Stimulated activated CD4-positive, alpha-beta T cell treated with anti-CD3 and anti-CD28 coated beads, Interleukin-1b, Interleukin-23, amount 100 ng/mL, for 4 hours (primary cell): ENCODE measurements around the gene PTH2.

Experiments
- DNase-seq, 2 donors: peaks; one replicate each; pipeline ENCODE4 v3.0.0-alpha.2; 2020; ENCODE audit warnings: low read depth in 2 of 2

PTH2 gene

DNA sequence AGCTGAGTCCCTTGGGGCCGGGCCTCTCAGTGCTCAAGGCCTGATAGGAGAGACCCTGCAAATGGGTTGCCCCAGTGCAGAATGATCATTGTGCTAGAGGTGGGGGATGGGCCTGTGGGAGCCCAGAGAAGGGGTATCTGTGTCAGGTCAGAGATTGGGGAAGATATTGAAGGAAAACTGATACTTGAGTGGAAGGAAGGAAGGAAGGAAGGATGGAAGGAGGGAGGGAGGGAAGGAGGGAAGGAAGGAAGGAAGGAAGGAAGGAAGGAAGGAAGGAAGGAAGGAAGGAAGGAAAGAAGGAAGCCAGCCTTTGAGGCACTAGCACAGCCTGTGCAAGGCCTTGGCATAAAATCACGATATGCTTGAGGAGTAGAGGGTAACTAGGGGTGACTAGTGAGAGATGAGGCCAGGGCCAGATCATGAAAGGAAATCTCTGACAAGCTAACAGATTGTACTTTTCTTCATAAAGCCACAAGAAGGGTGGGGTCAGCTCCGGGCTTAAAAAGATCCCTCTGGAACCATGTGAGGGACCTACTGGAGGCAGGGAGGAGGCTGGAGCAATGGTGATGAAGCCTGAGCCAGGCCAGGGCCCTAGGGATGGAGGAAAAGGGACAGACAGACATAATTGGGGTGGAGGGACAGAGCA is 11.4 kb downstream of the PTH2 start:
- no peak for DNase-seq

DNA sequence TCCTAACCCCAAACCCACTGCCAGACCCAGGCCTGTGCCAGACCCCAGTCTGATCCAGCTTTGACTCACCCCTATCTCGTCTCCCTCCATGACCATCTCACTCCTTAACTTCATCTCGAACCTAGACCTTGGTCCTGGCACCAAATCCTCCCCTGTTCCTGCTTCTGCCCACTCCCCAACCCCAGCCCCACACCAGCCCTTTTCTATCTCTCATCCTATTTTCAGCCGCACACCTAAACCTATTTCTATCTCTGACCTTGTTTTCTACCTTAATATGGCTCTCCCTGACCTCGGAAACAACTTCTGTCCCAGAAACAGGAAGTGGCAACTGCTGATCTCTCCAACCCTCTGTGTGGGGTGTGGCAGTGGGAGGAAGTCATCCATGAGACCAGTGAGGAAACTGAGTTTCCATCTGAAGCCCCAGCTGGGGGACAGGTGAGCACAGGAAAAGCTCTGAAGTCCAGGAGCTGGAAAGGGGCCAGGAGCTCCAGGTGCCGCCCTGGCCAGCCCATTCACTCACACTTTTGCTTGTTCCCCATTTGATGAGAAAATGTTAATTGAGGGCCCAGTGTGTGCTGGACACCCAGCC is 13.7 kb downstream of the PTH2 start:
- DNase-seq, result no peak

- no peak for DNase-seq
Measured at GRCh38 chr19:49408816-49409440, 14.3 kb downstream of the PTH2 start.

DNA sequence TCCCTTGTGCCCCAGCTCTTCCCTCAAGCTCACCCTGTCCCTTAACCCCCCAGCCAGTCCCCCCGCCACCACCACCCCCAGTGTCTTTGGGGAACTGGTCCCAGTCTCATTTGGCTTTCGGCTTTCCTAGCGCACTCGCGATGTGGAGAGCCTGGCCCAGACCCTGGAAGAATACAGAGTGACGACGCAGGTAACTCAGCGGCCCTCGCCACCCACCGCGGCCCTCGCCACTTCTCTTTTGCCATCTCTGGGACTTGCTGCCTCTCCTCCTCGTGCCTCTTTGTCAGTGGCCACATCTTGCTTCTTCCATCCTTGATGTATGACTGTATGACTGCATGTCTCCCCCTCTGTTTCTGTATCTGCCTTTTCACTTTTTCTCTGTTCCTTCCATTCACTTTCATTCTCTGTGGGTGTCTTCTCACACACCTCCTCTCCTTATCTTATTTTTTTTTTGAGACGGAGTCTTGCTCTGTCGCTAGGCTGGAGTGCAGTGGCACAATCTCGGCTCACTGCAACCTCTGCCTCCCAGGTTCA is 15.7 kb downstream of the PTH2 start:
- no peak for DNase-seq

DNA sequence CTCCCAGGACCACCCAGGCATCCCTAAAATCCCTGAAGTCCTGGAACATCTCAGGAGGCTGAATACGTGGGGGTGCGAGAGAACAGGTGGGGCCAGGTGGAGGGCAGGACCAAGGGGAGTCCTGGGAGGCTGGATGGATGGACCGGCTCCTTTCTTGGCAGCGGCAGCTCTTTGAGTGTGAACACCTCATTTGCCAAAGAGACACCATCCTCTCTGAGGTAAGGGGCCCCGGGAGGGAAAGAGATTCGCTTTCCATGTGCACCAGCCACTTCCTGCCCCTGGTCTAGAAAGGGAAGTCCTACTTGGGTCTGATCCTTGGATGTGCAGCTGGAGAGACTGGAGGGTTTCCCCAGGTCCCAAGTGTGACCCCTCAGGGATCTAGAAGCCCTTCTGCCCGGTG is 16.2 kb downstream of the PTH2 start:
- no peak for DNase-seq

GRCh38 chr19:49403404-49404187 is 19.6 kb downstream of the PTH2 start:
- no peak for DNase-seq

DNA sequence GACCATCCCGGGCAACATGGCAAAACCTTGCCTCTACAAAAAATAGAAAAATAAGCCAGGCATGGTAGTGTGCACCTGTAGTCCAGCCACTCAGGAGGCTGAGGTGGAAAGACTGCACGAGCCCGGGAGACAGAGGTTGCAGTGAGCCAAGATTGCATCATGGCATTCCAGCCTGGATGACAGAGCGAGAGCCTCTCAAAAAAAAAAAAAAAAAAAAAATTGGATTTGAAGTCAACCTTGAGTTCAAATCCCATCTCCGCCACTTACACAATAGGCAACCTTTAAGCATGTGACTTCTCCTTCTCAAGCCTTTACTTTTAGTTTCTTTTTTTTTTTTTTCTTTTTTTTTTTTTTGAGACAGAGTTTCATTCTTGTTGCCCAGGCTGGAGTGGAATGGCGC is 23.2 kb downstream of the PTH2 start:
- DNase-seq, result no peak

- no peak for DNase-seq
Measured at GRCh38 chr19:49398931-49399330, 24.3 kb downstream of the PTH2 start.

- no peak for DNase-seq
Measured at GRCh38 chr19:49398001-49398615, 25.1 kb downstream of the PTH2 start.

GRCh38 chr19:49396738-49397505 is 26.3 kb downstream of the PTH2 start:
- no peak for DNase-seq

- DNase-seq, result no peak
Measured at GRCh38 chr19:49395581-49396407, 27.4 kb downstream of the PTH2 start.

DNA sequence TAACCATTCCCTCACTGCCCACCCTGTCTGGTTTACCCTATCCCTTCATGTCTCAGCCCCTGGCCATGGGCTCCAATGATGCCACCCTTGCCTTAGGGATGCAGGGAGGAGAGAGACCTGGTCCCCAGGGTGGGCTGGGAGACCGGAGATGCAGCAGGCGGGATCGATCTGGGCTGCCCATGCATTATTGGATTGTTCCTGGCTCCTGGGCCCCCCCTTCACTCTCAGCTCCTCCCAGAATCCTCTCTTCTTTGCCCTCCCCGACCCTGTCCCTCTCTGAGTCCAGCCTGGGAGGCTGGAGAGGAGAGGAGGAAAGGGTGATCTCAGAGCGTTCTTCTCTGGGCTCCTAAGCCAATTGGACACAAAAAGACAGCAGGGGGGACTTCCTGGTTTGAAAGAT is 29.4 kb downstream of the PTH2 start:
- no peak for DNase-seq

DNA sequence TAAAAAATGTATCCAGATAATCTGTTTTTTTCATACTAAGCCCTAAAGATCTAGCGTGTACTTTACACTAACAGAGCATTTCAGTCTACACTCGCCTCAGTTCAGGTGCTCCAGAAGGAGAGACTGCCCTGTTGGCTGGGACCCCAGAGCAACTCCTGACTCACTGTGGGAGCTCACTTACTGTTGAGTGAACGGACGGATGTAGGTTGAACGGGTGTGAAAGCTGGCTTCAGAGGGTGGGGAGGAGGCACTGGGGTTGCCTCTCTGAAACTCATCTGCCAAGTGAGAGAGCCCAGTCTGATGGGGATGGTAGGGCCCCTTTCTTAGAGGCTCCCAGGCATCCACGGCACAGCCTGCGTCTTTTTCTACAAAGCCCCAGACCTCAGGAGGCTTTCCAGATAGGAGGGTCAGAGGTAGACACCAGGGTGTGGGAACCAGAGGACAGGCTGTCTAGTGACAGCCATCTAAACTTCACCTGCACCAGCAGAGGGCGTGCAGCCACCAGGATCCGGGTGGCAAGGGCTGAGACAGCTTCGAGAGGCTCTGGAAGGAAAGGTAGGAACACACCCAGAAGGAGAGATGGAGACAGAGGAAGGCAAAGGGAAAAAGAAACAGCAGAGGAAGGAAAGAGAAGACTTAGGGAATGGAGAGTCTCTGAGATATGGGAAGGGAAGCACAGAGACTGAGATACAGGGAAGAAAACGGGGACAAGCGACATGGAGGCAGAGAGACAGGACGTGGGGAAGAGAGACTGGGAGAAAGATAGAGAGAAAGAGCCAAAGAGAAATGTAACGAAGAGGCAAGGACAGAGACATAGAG is 31.5 kb downstream of the PTH2 start:
- peak; percentile 68 to 71 for DNase-seq

GRCh38 chr19:49390929-49391359 is 32.3 kb downstream of the PTH2 start:
- DNase-seq, result no peak

DNA sequence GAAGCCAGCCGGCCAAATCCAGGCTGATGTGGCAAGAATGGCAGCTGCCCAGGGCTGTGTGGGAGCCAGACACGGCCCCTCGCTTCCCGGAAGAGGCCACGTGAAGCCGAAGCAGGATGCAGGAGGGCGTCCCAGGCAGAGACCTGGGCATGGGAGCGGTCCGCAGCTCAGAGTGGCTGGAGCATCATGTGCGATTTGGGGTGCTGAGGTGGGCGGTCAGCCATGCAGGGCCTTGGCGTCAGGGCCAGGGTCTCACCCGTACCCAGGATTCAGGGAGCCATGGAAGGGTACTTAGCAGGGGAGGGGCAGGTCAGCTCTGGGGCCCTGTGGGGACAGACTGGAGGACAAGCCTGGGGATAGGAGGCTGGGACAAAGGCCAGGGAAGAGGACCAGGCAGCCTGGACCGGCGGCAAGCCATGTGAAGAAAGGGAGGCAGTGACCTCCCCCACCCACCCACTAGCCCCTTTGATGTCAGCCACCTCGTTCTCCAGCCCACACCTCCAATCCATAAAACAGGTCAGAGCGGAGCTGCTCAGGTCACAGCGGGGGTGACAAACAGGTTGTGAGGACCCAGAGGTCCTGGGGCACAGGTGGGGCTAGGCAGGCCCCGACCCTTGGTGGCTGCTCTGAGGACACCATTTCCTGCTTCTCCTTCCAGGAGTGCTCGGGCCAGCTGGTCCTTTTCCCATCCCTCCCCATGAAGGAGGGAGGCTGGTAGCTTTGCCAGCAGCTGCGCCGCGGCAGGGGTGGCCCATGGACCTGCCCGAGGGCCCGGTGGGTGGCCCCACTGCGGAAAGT is 32.9 kb downstream of the PTH2 start:
- no peak for DNase-seq

DNA sequence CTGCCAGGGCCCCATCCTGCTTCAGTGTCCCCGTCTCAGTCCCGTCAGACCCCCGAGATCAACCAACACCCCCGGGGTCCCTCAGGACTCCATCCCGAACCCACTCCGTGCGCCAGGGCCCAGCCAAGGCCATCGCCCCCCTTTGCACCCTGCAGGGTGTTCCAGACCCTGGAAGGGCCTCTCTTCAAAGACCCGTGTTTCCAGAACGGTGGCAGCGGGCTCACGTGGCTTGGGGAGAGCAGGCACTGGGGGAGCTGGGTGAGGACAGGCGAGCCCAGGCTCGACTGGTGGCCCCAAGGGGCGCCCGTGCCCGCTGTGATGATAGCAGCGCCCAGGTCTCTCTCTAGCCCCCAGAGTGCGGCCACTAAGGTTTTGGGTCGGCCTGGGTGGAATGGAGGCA is 33.8 kb downstream of the PTH2 start:
- no peak for DNase-seq

DNA sequence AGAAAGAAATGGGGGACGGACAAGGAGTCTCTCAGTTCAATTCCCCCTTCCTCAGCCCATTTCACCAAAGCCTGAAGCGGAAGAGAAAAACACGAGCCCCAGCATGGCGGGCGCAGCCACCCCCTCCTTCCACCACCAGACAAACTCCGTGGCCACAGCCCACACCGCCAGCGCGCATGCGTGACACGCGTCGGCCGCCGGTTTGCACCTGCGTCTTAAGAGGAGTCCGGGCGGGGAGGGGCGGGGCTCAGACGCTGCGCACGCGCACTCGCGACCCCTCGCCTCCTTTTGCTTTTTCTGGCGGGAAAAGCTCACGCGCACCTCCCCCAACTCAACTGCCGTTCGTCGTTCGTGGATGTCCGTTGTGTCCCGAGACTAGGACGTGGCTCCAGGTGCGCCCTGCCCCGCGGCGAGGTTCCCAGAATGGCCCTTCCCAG is 35.3 kb downstream of the PTH2 start, which contains the start of gene KASH5:
Gene KASH5 (plus strand): TSS at position 314 of the 437 bp plus-strand sequence. CDS start 2,635 bp downstream, outside the sequence.
- peak; percentile 77 to 90 for DNase-seq

- DNase-seq, result no peak
Measured at GRCh38 chr19:49383599-49383998, 39.6 kb downstream of the PTH2 start.
